Breast epithelium (tissue), 3 donors: ENCODE results near the gene ANKRD45.

Experiments used
- POLR2A ChIP-seq: fragments of 450-650 bp; IDR thresholded peaks from one replicate; pipeline ENCODE4 v1.6.1; 2016; ENCODE audit warnings: antibody characterized with exemption, mild to moderate bottlenecking, moderate library complexity
- POLR2AphosphoS5 ChIP-seq, 3 donors: sonication (generic); formaldehyde crosslinking; IDR thresholded peaks; one replicate each; pipeline ENCODE4 v1.6.1; 2017; ENCODE audit warnings: antibody characterized with exemption in 3 of 3
- TF ChIP-seq, protein P1 (sequence below), 3 donors: fragments of 450-650 bp; IDR thresholded peaks; one replicate each; pipeline ENCODE4 v1.5.1; 2016 to 2017; ENCODE audit warnings: antibody characterized with exemption in 3 of 3, mild to moderate bottlenecking in 3 of 3, moderate library complexity in 3 of 3

DNA sequence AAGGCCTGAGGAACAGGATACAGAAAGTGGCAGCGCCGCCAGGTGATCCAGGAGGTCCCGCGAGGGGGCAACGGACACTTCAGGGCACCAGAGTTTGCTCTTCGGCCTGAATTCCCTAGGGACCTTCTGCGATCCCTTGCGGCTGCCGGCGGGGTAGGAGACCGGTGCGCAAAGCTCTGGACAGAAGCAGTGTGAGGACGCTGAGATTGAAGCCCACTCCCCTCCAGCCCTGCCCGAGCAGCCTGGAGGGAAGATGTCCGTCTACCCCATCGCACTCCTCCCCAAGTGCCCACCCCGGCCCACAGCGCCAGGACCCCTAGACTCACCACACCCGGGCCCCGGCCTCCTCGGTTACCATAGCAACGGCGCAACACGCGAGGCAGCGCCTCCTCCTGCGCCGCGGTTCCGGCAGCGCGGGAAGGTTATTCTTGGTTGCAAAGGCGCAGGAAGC is at the start of gene ANKRD45:
- TF ChIP-seq, protein P1, sequence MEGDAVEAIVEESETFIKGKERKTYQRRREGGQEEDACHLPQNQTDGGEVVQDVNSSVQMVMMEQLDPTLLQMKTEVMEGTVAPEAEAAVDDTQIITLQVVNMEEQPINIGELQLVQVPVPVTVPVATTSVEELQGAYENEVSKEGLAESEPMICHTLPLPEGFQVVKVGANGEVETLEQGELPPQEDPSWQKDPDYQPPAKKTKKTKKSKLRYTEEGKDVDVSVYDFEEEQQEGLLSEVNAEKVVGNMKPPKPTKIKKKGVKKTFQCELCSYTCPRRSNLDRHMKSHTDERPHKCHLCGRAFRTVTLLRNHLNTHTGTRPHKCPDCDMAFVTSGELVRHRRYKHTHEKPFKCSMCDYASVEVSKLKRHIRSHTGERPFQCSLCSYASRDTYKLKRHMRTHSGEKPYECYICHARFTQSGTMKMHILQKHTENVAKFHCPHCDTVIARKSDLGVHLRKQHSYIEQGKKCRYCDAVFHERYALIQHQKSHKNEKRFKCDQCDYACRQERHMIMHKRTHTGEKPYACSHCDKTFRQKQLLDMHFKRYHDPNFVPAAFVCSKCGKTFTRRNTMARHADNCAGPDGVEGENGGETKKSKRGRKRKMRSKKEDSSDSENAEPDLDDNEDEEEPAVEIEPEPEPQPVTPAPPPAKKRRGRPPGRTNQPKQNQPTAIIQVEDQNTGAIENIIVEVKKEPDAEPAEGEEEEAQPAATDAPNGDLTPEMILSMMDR (IDR thresholded peaks at IDR 0.05) = no peak
- no peak for TF ChIP-seq POLR2AphosphoS5 (IDR thresholded peaks at IDR 0.05)
- TF ChIP-seq POLR2A = no peak
